NCI-H1694 treated with DMSO at 0.1 percent for 48 hours (cell line): ENCODE results near the gene LHFPL2.
A peak's percentile ranks its signal among the peaks of the same experiment; 100 is the strongest.

Source experiments
- DNase-seq: peaks from one replicate; lab custom pipeline; 2025; lab: John Stamatoyannopoulos, UW

The LHFPL2 gene

GRCh38 chr5:78666041-78666444, 17.5 kb upstream of the LHFPL2 start:
- no peak for DNase-seq

GRCh38 chr5:78665534-78665933, 17.0 kb upstream of the LHFPL2 start:
- no peak for DNase-seq

DNA sequence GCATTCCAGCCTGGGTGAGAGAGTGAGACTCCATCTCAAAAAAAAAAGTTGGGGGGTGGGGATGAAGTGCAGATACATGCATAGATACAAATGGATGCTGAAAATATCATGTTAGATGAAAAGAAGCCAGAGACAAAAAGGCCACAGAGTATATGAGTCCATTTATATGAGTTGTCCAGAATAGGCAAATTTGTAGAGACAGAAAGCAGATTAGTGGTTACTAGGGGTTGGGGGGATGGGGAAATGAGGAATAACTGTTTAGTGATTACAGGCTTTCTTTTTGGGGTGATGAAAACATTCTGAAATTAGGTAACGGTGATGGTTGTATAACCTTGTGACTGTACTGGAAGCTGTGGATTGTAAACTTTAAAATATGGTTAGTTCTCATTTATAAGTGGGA, 13.8 kb upstream of the LHFPL2 start:
- DNase-seq: no peak

- DNase-seq: no peak
These were observed 13.1 kb upstream of the LHFPL2 start for GRCh38 chr5:78661691-78662090.

DNA sequence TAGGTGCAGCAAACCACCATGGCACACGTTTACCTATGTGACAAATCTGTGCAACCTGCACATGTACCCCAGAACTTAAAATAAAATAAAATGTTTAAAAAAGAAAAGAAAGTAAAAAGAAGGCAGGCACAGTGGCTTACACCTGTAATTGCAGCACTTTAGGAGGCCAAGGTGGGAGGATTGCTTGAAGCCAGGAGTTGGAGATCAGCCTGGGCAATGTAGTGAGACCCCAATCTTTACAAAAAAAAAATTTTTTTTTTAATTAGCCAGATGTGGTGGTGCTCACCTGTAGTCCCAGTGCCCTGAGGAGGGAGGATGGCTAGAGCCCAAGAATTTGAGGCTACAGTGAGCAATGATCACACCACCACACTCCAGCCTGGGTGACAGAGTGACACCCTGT, 12.5 kb upstream of the LHFPL2 start:
- no peak for DNase-seq

DNA sequence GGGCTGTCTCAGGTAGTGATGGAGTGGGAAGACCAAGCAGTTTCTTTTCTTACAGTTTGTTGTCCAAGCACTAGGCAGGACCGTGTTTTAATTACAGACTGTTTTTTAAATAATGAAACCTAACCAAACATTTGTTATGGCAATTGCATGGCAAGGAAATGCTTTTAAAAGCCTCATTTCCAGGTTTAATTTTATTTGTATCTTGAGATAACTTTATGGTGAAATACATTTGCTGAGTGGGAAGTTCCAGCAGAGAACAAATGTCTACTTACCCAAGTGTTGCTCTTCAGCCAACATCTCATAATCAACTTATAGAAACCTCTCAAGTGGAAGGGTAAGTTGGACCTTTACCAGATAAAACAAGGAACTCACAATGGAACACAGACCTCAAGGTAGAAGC, 11.8 kb upstream of the LHFPL2 start:
- DNase-seq: no peak

- no peak for DNase-seq
These were observed 11.1 kb upstream of the LHFPL2 start for GRCh38 chr5:78659714-78660113.

DNA sequence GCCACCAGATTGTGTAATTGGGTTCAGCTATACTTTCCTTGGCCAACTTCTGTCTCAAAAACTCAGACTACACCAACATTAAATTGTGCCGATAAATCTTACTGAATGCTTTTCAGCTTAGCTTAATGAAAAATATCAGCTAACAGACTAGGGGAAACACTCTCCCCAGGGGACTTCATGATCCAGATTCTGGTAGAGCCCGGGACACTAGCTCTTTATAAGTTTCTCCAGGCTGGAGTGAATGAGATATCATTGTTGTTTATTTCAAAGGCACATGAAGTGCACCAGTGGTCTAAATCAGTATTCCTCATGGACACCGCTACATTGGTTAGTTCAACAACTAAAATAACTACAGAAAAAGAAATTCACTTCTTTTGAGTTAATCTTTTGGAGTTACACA, 10.5 kb upstream of the LHFPL2 start:
- DNase-seq: no peak

GRCh38 chr5:78657201-78657600, 8.6 kb upstream of the LHFPL2 start:
- no peak for DNase-seq

DNA sequence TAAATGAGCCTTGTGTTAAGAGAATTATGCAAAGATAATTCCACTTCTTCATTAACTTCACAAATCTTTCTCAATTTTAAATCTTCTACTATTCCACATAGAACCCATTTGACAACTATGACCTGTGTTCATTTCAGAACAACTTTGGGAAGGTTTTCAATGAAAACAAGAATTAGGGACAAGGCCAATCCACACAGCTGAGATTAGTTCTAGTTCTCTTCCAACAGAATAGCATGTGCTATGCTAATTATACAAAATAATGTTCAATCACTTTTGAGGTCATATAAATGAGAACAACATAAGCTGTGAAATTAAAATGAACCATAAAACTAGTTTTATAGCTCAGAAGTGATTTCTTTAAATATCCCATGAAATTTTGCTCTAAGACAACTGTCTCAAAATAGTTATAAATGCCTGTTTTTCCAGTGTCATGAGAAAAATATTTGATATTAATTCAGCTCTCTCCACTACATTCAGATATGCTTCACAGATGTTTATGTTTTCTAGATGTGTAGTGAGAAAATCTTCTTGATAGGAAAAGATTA, 7.2 kb upstream of the LHFPL2 start:
- DNase-seq: no peak

DNA sequence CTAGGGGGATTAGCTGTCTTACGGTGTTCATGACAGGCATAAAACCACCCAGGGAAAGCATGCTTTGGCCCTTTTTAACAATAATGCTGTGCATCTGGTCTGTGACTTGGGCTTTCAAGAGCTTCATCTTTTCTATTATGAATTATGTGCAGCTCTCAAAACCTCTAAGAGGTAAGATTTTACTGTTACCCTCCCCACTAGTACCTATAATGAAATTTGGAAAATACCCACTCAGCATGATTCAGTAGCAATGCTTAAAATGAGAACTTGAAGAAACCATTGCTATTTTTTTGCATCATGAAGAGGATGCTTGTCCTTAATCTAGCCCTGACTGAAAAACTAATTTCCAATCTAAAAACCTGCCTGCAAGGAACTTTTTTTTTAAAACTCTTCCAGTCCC, 5.8 kb upstream of the LHFPL2 start:
- DNase-seq: no peak

DNA sequence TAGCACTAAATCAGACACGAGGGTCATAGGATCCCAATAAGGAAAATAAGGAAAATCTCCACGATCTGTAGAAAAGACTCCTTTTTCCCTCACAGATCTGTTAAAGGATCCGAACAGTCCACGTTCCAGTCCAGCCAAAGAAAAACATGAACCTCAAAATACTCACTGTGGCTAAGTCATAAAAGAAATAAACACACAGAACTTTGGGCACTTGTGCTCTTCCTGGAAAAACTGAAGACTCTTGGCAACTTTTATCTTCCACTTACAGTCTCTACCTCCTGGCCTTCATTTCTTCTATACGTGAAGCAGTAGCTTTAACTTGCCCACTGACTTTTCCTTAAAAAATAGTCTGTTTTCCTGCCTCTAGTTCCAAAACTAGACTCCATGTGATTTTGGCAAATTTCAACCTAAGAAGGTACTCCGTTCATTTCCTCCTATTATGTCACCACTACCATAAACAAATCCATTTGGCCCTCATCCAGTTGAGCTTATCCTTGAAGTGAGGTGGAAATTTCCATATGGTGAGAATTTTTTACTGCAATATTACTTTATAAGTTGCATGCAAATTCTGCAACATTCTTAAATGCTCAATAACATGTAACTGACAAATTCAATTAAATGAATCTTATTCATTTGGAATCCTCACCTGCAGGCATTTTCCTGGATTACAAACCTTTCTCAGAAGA, 5.3 kb upstream of the LHFPL2 start:
- no peak for DNase-seq

- no peak for DNase-seq
These were observed 4.5 kb upstream of the LHFPL2 start for GRCh38 chr5:78653031-78653430.

DNA sequence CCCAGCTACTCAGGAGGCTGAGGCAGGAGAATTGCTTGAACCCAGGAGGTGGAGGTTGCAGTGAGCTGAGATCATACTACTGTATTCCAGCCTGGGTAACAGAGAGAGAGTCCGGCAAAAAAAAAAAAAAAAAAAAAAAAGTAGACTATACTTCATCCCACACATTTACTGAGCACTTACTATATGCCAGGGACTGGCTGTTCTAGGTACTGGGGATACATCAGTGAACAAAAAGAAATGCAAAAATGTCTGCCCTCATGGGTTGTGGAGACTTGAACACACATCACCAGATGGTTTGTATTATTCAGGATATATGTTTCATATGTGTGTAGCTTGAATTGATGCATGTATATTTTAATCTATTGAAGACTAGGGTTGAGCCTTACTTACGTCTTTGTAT, 2.9 kb upstream of the LHFPL2 start:
- no peak for DNase-seq

DNA sequence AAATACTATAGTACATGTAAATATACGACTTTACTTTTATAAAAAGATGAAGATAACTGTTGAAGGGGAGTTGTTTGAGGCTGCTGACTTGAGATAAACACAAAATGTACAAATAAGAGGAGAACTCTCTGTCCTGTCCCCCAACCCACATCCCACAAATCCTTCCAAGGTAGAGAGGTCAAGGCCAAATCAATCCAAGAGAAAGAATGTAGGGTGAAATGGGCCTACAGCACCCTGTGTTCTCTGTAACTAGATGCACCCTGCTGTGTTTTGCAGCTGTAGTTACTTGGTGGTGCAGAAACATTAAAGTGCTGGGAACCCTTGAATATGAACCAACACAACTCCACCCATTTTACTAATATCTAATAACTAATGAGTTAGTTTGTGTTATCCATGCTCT, 2.0 kb upstream of the LHFPL2 start:
- no peak for DNase-seq

- DNase-seq: no peak
These were observed 1.4 kb upstream of the LHFPL2 start for GRCh38 chr5:78649861-78650496.

- DNase-seq: peak; percentile 12
These were observed 681 bp upstream of the LHFPL2 start for GRCh38 chr5:78649211-78649695.

DNA sequence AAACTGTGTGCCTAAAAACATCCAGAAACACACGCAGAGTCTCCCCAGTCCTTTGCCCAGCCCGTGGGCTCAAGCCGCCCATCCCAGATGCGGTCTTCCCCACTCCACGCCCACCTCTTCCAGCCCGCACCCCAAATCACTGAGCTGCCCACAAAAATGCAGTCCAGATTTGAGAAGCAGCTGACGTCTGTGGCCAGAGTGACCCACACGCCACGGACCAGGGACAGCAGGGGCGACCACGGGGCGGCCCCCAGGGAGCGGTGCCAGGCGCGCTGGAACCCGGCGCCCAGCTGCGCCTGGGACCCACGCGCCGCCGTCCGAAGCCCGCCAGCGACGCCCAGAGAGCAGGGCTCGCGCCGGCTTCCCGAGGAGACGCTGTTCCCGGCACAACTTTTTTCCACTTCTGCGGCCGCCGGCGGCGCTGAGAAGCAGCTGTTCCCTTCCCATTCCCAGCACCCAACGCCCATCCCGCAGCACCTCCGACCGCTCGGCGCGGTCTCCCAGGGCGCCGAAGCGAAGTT, 674 bp downstream of the LHFPL2 start:
- peak; percentile 31 for DNase-seq

- no peak for DNase-seq
These were observed 1.2 kb downstream of the LHFPL2 start for GRCh38 chr5:78647351-78647818.

DNA sequence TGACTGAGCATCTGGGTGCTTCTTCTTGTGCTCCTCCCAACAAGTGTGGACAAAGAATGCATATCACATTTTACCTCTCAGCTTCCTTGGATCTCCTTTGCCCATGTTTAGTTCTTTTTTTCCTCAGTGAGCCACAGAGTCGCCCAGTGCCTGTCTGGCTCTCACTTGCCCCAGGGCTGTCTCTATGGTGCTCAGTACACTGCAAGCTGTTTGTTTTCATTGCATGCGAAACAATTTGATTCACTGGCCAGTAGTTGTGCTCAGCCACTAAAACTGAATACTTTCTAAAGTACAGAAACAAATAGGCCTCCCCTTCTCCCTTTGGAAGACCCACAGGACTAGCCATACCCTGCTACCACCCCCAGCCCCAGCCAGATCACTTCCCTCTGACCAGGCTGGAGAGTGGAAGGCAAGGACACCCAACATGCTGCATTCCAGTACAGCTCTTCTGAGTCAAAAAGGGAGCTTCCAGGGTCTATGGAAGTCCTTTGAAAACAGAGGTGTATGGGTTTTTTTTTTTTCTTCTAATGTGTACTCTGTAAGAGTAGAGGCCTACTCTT, 3.8 kb downstream of the LHFPL2 start:
- DNase-seq: no peak

DNA sequence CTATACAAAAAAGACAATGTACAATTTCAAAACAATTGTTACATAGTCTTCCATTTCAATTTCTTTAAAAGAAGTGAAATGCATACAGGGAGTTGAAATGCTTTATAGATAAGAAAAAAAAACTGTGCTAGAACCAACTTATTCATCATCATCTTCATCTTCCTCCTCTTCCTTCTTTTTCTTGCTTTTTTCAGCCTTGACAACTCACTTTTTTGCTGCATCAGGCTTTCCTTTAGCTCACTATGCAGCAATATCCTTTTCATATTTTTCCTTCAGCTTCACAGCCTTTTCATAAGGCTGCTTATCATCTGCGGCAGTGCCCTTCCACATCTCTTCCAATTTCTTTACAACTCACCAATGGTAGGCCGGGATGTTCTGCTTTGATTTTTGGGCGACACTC, 4.4 kb downstream of the LHFPL2 start:
- DNase-seq: no peak

DNA sequence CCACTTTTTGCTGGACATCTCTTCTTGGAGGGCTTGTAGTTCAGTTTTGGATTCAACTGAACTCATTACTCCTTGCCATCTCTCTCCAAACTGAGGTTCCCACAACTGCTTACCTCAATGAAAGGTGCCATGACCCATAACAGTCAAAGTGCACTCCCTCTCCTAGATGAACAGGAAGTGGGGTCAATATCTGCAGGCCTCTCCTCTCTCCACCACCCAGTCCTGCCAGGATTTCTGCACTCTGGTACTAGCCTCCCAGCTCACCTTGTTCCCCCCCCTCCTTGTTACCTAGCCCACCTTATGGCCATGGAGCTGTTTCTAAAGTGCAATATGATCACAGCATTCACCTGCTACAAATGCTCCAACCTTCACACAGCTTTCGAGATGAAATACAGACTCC, 5.9 kb downstream of the LHFPL2 start:
- DNase-seq: no peak
